Activated CD4-positive, alpha-beta T cell treated with anti-CD3 and anti-CD28 coated beads, Interleukin-2, amount 10 ng/mL, durations not matched to agents 7 days and 5 days (primary cell): Measurements from ENCODE around the gene ZNFX1. TPM values are rescaled to one million over a fixed set of nuclear protein-coding genes. Genes with fewer than 3 reads are reported as not detected.
"Not testable (repeated sequence)": the region's sequence is repeated elsewhere in the genome, so short reads cannot be mapped to it uniquely, and the experiment has no call there.

Source experiments
- CTCF ChIA-PET: fragments of 350-600 bp; sonication (Branson Sonifier 250); formaldehyde crosslinking; loops from one replicate; lab custom pipeline; 2021; ENCODE audit warnings: antibody characterized with exemption; lab: Charles Lee
- POLR2A ChIA-PET: fragments of 350-600 bp; sonication (Branson Sonifier 250); formaldehyde crosslinking; loops from one replicate; lab custom pipeline; 2021; ENCODE audit warnings: antibody characterized with exemption; lab: Charles Lee
- DNase-seq: peaks from one replicate; pipeline ENCODE4 v3.0.0-alpha.2; 2020
- H3K27ac Mint-ChIP-seq: one replicate; pipeline ENCODE4 v1.8.0; 2021; ENCODE audit warnings: mild to moderate bottlenecking, moderate library complexity, mixed read lengths
- H3K27me3 Mint-ChIP-seq: one replicate; pipeline ENCODE4 v1.8.0; 2021; ENCODE audit warnings: mixed read lengths
- H3K36me3 Mint-ChIP-seq: one replicate; pipeline ENCODE4 v1.8.0; 2021; ENCODE audit warnings: low read depth, mixed read lengths
- H3K4me1 Mint-ChIP-seq: one replicate; pipeline ENCODE4 v1.8.0; 2021; ENCODE audit warnings: mixed read lengths
- H3K4me3 Mint-ChIP-seq: one replicate; pipeline ENCODE4 v1.8.0; 2021; ENCODE audit warnings: mild to moderate bottlenecking, moderate library complexity, mixed read lengths
- H3K9me3 Mint-ChIP-seq: one replicate; pipeline ENCODE4 v1.8.0; 2021; ENCODE audit warnings: mixed read lengths
- total RNA-seq, 2 experiments: library from RNA; stranded (reverse); gene quantifications; one replicate each; pipeline ENCODE4 v1.2.3, GENCODE V29; 2021

The ZNFX1 gene
- total RNA-seq, 2 experiments from 2014 or later: 79.7 to 85.3 TPM

GRCh38 chr20:49312661-49313060 is 34.8 kb upstream of the ZNFX1 start:
- H3K4me3 Mint-ChIP-seq: no peak overlapping the region
- no peak for DNase-seq
- peaks cover 45% of the 10 kb centered on the region for H3K27me3 Mint-ChIP-seq
- peaks cover 2% of the 10 kb centered on the region for H3K36me3 Mint-ChIP-seq
- POLR2A ChIA-PET: no interaction called here
- no peaks in the 10 kb centered on the region for H3K4me1 Mint-ChIP-seq
- peaks cover 7% of the 10 kb centered on the region for H3K9me3 Mint-ChIP-seq
- CTCF ChIA-PET: interaction anchor here (1.1 to 1.9 kb wide), 2 partner anchors 10 to 58 kb away, joined by 3 to 5 read pairs; no protein-coding TSS in a partner anchor
- H3K27ac Mint-ChIP-seq: no peak overlapping the region

- Mint-ChIP-seq H3K27me3 (peaks cover 28% of the 10 kb centered on the region), H3K4me3 (no peak overlapping the region), H3K9me3 (peaks cover 7% of the 10 kb centered on the region), H3K27ac (no peak overlapping the region), H3K36me3 (peaks cover 2% of the 10 kb centered on the region), H3K4me1 (no peaks in the 10 kb centered on the region)
- ChIA-PET POLR2A (no interaction called here), CTCF (interaction anchor here (1.0 to 2.4 kb wide), 2 partner anchors 10 to 25 kb away, joined by 3 to 8 read pairs; no protein-coding TSS in a partner anchor)
- DNase-seq: no peak
Measured at GRCh38 chr20:49310705-49311104, 32.8 kb upstream of the ZNFX1 start.

- no peak for DNase-seq
- Mint-ChIP-seq H3K27ac (no peak overlapping the region), H3K4me3 (no peak overlapping the region), H3K27me3 (peaks cover 16% of the 10 kb centered on the region), H3K36me3 (peaks cover 2% of the 10 kb centered on the region), H3K4me1 (peaks cover 4% of the 10 kb centered on the region), H3K9me3 (peaks cover 7% of the 10 kb centered on the region)
- CTCF ChIA-PET: no interaction called here
- POLR2A ChIA-PET: no interaction called here
Measured at GRCh38 chr20:49308875-49309274, 31.0 kb upstream of the ZNFX1 start.

- peaks cover 7% of the 10 kb centered on the region for H3K9me3 Mint-ChIP-seq
- H3K4me1 Mint-ChIP-seq: peaks cover 13% of the 10 kb centered on the region
Measured at GRCh38 chr20:49306903-49307620, 29.2 kb upstream of the ZNFX1 start.

GRCh38 chr20:49303065-49303552 is 25.3 kb upstream of the ZNFX1 start:
- no peak overlapping the region for H3K27ac Mint-ChIP-seq
- H3K9me3 Mint-ChIP-seq: no peaks in the 10 kb centered on the region
- H3K36me3 Mint-ChIP-seq: no peaks in the 10 kb centered on the region
- POLR2A ChIA-PET: interaction anchor here (0.7 kb wide), 1 partner anchor 8 kb away, joined by 4 read pairs; no protein-coding TSS in a partner anchor
- H3K27me3 Mint-ChIP-seq: no peaks in the 10 kb centered on the region
- H3K4me3 Mint-ChIP-seq: no peak overlapping the region
- no peak for DNase-seq
- peaks cover 16% of the 10 kb centered on the region for H3K4me1 Mint-ChIP-seq
- CTCF ChIA-PET: interaction anchor here (0.7 to 1.9 kb wide), 5 partner anchors 10 to 1045 kb away, joined by 3 to 5 read pairs (median 4); no protein-coding TSS in a partner anchor

More at GRCh38 chr20:49306903-49307620, 29.2 kb upstream of the ZNFX1 start:
- DNase-seq: no peak
- CTCF ChIA-PET: interaction anchor here (0.5 kb wide), 1 partner anchor 538 kb away, joined by 6 read pairs; no protein-coding TSS in a partner anchor
- POLR2A ChIA-PET: no interaction called here
- peaks cover 16% of the 10 kb centered on the region for H3K27me3 Mint-ChIP-seq
- H3K4me3 Mint-ChIP-seq: no peak overlapping the region
- H3K36me3 Mint-ChIP-seq: peaks cover 2% of the 10 kb centered on the region
- no peak overlapping the region for H3K27ac Mint-ChIP-seq

- H3K27ac Mint-ChIP-seq: peak overlapping the region; percentile 83
- H3K9me3 Mint-ChIP-seq: peaks cover 5% of the 10 kb centered on the region
- ChIA-PET POLR2A (no interaction called here), CTCF (interaction anchor here (0.6 to 0.9 kb wide), 4 partner anchors 11 to 1167 kb away, joined by 3 to 5 read pairs (median 3); no protein-coding TSS in a partner anchor)
- H3K4me1 Mint-ChIP-seq: peaks cover 20% of the 10 kb centered on the region
- H3K27me3 Mint-ChIP-seq: no peaks in the 10 kb centered on the region
- no peak overlapping the region for H3K4me3 Mint-ChIP-seq
- peaks cover 35% of the 10 kb centered on the region for H3K36me3 Mint-ChIP-seq
- DNase-seq: peak; percentile 22
Measured at GRCh38 chr20:49297605-49298530, 20.0 kb upstream of the ZNFX1 start.

- H3K4me1 Mint-ChIP-seq: peaks cover 19% of the 10 kb centered on the region
- H3K9me3 Mint-ChIP-seq, H3K27me3 Mint-ChIP-seq, DNase-seq, POLR2A ChIA-PET, H3K4me3 Mint-ChIP-seq, H3K27ac Mint-ChIP-seq: not testable (repeated sequence)
- peaks cover 70% of the 10 kb centered on the region for H3K36me3 Mint-ChIP-seq
- CTCF ChIA-PET: interaction anchor here (1.8 kb wide), 1 partner anchor 13 kb away, joined by 6 read pairs; no protein-coding TSS in a partner anchor
Measured at GRCh38 chr20:49294002-49294654, 16.3 kb upstream of the ZNFX1 start.

- Mint-ChIP-seq H3K9me3 (peaks cover 8% of the 10 kb centered on the region), H3K36me3 (peaks cover 80% of the 10 kb centered on the region), H3K4me1 (peaks cover 21% of the 10 kb centered on the region), H3K27me3 (no peaks in the 10 kb centered on the region), H3K4me3 (no peak overlapping the region), H3K27ac (no peak overlapping the region)
- no peak for DNase-seq
- ChIA-PET POLR2A (no interaction called here), CTCF (no interaction called here)
Measured at GRCh38 chr20:49293122-49293521, 15.3 kb upstream of the ZNFX1 start.

- Mint-ChIP-seq H3K36me3 (peaks cover 86% of the 10 kb centered on the region), H3K4me3 (no peak overlapping the region), H3K9me3 (peaks cover 14% of the 10 kb centered on the region), H3K4me1 (peaks cover 16% of the 10 kb centered on the region), H3K27ac (peak overlapping the region; percentile 61), H3K27me3 (no peaks in the 10 kb centered on the region)
- ChIA-PET POLR2A (no interaction called here), CTCF (no interaction called here)
- DNase-seq: no peak
Measured at GRCh38 chr20:49292010-49292409, 14.2 kb upstream of the ZNFX1 start.

- ChIA-PET CTCF (interaction anchor here (1.2 kb wide), 1 partner anchor 9 kb away, joined by 5 read pairs; no protein-coding TSS in a partner anchor), POLR2A (no interaction called here)
- peaks cover 22% of the 10 kb centered on the region for H3K9me3 Mint-ChIP-seq
- no peak for DNase-seq
- peaks cover 20% of the 10 kb centered on the region for H3K4me1 Mint-ChIP-seq
- H3K4me3 Mint-ChIP-seq: no peak overlapping the region
- no peaks in the 10 kb centered on the region for H3K27me3 Mint-ChIP-seq
- peak overlapping the region; percentile 0 for H3K27ac Mint-ChIP-seq
- H3K36me3 Mint-ChIP-seq: peaks cover 87% of the 10 kb centered on the region
Measured at GRCh38 chr20:49291200-49291599, 13.3 kb upstream of the ZNFX1 start.

- Mint-ChIP-seq H3K4me3 (no peak overlapping the region), H3K27ac (peak overlapping the region; percentile 0), H3K27me3 (no peaks in the 10 kb centered on the region), H3K9me3 (peaks cover 26% of the 10 kb centered on the region), H3K4me1 (peaks cover 25% of the 10 kb centered on the region), H3K36me3 (peaks cover 91% of the 10 kb centered on the region)
- DNase-seq: no peak
- ChIA-PET CTCF (interaction anchor here (1.2 kb wide), 1 partner anchor 9 kb away, joined by 5 read pairs; no protein-coding TSS in a partner anchor), POLR2A (no interaction called here)
Measured at GRCh38 chr20:49290608-49291191, 12.8 kb upstream of the ZNFX1 start.
